ENCODE measurements around the gene SPDYE5.

SPDYE5 gene

GRCh38 chr7:75537731-75538130 lies 45.6 kb downstream of the SPDYE5 start:
- DNase-seq = no peak

DNA sequence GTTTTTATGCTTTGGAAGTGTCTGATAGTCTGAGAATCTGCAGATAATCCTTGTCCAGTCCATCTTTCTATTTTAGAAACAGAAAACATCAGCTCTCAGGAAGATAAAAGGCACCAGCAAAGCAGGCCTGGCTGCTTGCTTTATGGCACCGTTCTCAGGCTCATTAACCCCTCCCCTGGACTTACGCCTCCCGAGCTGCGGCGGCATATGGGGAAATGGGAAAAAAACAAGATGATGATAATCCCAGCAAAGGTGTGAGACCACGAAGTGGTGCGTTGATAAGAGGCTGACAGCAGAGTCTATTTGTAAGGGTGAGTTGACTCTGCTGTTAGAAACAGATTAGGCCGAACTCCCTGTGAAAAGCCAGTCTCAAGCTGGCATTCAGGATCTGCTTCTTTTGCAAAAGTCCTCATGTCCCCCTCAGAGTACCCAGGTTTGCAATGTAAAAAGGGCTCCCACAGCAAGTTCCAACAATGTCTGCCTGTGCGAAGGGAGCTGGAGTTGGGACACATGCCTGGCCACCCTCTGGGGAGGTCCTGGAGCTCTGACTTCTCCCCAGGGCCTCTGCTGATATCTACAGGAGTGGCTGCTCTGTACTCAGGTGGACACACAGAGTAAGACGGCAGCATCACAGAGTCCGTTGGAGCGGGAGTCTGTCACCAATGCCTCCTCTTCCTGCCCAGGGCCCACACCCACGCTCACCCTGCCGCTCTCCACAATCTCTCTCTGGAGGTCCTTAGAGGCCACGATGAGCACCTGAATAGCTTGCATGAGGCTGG lies 54.3 kb downstream of the SPDYE5 start:
- DNase-seq = no peak
